ENCODE data around the gene INO80.

DNA sequence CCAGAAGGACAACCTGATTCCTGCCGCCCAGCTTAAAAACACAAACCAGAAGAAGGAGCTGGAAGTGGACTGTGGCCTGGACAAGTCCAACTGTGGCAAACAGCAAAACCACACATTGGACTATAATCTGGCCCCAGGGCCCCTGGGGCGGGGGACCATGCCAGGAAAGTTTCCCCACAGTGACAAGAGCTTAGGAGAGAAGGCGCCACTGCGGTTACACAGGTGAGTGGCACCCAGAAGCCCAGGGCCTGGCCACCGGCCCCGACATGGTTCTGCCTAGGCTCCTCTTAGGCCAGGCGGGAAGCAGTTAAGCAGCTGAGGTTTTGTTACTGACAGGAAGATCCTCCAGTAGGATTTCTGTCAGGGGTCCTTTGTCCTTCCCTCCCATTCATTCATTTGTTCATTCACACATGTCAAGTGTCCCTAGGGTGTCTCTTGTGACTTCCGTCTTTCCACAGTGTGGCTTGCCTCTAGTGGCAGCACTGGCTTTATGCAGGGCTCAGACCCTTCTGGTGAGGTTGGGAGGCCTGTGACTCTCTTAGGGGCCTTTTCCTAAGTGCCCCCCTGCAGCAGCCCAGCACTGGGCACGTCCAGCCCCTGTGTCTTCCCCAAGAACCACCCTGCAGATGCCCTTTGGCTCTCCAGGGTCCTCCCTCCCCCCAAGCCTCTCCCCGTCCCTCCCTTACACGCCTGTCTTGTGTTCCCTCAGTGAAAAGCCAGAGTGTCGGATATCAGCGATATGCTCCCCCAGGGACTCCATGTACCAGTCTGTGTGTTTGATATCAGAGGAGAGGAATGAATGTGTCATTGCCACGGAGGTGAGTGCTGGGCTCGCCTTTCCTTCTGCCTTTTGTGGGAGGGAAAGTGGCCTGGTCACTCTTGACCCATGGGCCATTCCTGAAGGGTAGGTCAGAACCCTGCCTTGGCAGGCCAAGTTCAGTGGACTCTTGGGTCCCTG lies 179.1 kb downstream of the INO80 start:
- TF ChIP-seq, protein P1, sequence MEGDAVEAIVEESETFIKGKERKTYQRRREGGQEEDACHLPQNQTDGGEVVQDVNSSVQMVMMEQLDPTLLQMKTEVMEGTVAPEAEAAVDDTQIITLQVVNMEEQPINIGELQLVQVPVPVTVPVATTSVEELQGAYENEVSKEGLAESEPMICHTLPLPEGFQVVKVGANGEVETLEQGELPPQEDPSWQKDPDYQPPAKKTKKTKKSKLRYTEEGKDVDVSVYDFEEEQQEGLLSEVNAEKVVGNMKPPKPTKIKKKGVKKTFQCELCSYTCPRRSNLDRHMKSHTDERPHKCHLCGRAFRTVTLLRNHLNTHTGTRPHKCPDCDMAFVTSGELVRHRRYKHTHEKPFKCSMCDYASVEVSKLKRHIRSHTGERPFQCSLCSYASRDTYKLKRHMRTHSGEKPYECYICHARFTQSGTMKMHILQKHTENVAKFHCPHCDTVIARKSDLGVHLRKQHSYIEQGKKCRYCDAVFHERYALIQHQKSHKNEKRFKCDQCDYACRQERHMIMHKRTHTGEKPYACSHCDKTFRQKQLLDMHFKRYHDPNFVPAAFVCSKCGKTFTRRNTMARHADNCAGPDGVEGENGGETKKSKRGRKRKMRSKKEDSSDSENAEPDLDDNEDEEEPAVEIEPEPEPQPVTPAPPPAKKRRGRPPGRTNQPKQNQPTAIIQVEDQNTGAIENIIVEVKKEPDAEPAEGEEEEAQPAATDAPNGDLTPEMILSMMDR (IDR thresholded peaks at IDR 0.05) = no peak
- TF ChIP-seq POLR2A (IDR thresholded peaks at IDR 0.05) = no peak
